ENCODE results near the gene BBOX1. TPM values are rescaled to one million over a fixed set of nuclear protein-coding genes. Genes with fewer than 3 reads are reported as not detected.

BBOX1 gene
- total and polyA plus RNA-seq, 2 of the 8 experiments (the other 6 are each of a cell fraction or from before 2014, with no cell fraction given) = not detected

GRCh38 chr11:27002431-27002830 is 38.2 kb upstream of the BBOX1 start:
- Histone ChIP-seq H4K8ac (ENCODE audit: extremely low read depth, insufficient read depth, low read length) (no peak overlapping the region), H4K5ac (ENCODE audit: insufficient read length, low read depth, low read length) (no peak overlapping the region), H2AFZ (ENCODE audit: low read length) (no peak overlapping the region), H4K91ac (replicated peaks; ENCODE audit: insufficient read length, low read length) (no peak overlapping the region), H3K9ac (replicated peaks in 1 of 4; ENCODE audit: extremely low read depth in 1 of 4, low read depth in 3 of 4, low read length in 3 of 4) (no peak overlapping the region), H3K4me2 (ENCODE audit: insufficient read depth in 1 of 2, low read depth in 2 of 2, low read length in 2 of 2) (no peak overlapping the region), H2BK20ac (ENCODE audit: low read length) (no peak overlapping the region), H3K23ac (ENCODE audit: insufficient read length) (no peak overlapping the region), H2BK120ac (replicated peaks; ENCODE audit: low read depth, low read length) (no peak overlapping the region), H3K27me3 (replicated peaks in 1 of 4; ENCODE audit: control insufficient read depth in 3 of 4, extremely low read depth in 1 of 4, insufficient read depth in 3 of 4, low read length in 3 of 4) (no peaks in the 10 kb centered on the region), H3K18ac (ENCODE audit: extremely low read depth, low read length) (no peak overlapping the region), H3K14ac (ENCODE audit: insufficient read length) (no peak overlapping the region), H4K20me1 (replicated peaks in 1 of 2; ENCODE audit: control insufficient read depth in 1 of 2, insufficient read depth in 2 of 2, low read length in 2 of 2) (no peaks in the 10 kb centered on the region), H2AK5ac (ENCODE audit: low read depth, low read length) (no peak overlapping the region), H3K4me1 (replicated peaks in 1 of 4; ENCODE audit: control insufficient read depth in 3 of 4, insufficient read depth in 4 of 4, low read length in 3 of 4) (no peaks in the 10 kb centered on the region), H3K79me2 (ENCODE audit: control insufficient read depth in 1 of 2, insufficient read depth in 2 of 2, low read length in 2 of 2) (no peaks in the 10 kb centered on the region), H2BK15ac (ENCODE audit: low read length) (no peak overlapping the region), H2BK12ac (ENCODE audit: low read depth, low read length) (no peak overlapping the region), H3K56ac (replicated peaks; ENCODE audit: insufficient read length, low read depth, low read length) (no peak overlapping the region), H3K4me3 (ENCODE audit: extremely low read depth in 1 of 4, insufficient read depth in 2 of 4, low read depth in 3 of 4, low read length in 4 of 4) (no peak overlapping the region), H2BK5ac (ENCODE audit: low read depth, low read length) (no peak overlapping the region), H3K79me1 (ENCODE audit: low read depth, low read length) (no peaks in the 10 kb centered on the region; the same call in 1 of the 2 replicates), H3K4ac (replicated peaks; ENCODE audit: insufficient read length, low read depth, low read length) (no peak overlapping the region), H3K27ac (ENCODE audit: low read depth, low read length) (no peak overlapping the region), H3K9me3 (ENCODE audit: insufficient read depth in 2 of 2, low read depth in 1 of 2, low read length in 1 of 2) (no peaks in the 10 kb centered on the region), H3K23me2 (ENCODE audit: low read depth, low read length) (no peaks in the 10 kb centered on the region), H3K36me3 (ENCODE audit: control insufficient read depth in 2 of 4, insufficient read depth in 4 of 4, low read length in 3 of 4) (no peaks in the 10 kb centered on the region)
- DNase-seq (ENCODE audit: low read depth in 1 of 2, low spot score in 2 of 2) = no peak
- ChIA-PET CTCF (ENCODE audit: partially characterized antibody) (interaction anchor here (0.6 to 3.0 kb wide), 5 partner anchors 8 to 194 kb away, joined by 3 to 11 read pairs (median 4); partner anchors contain the start of gene FIBIN), POLR2A (ENCODE audit: partially characterized antibody) (interaction anchor here (0.7 kb wide), 1 partner anchor 1118 kb away, joined by 3 read pairs; no protein-coding TSS in a partner anchor)
- FAIRE-seq = no peak
- WGBS, 2 experiments (ENCODE audit: extremely low coverage in 1 of 2, insufficient coverage in 1 of 2, insufficient read length in 1 of 2, insufficient replicate concordance in 2 of 2, low coverage in 1 of 2, low lambda C conversion rate in 2 of 2, missing lambda C conversion rate in 1 of 2) = 89% methylated on average over 3 of the region's 3 CpGs; no CpG with 5 or more reads in 1 of the 2 experiments
- no peak for TF ChIP-seq SIX5 (IDR thresholded peaks at IDR 0.05; ENCODE audit: low read depth, low read length)
- no peak for TF ChIP-seq ATF3 (IDR thresholded peaks at IDR 0.05; ENCODE audit: insufficient read depth, low read depth, low read length)
- no peak for TF ChIP-seq HDAC6 (IDR thresholded peaks at IDR 0.05; ENCODE audit: low read depth, low read length)
- TF ChIP-seq SAP30 (IDR thresholded peaks at IDR 0.05; ENCODE audit: insufficient read depth, insufficient replicate concordance, low read length) = no peak
- TF ChIP-seq NRF1 (IDR thresholded peaks at IDR 0.05; ENCODE audit: low read depth, low read length) = no peak
- TF ChIP-seq TAF1 (IDR thresholded peaks at IDR 0.05; ENCODE audit: low read depth, low read length) = no peak
- no peak for TF ChIP-seq POLR2AphosphoS5 (IDR thresholded peaks at IDR 0.05; ENCODE audit: low read depth, low read length)
- TF ChIP-seq SP1 (IDR thresholded peaks at IDR 0.05; ENCODE audit: low read depth, low read length) = no peak
- TF ChIP-seq RXRA (IDR thresholded peaks at IDR 0.05; ENCODE audit: insufficient read depth, low read depth, low read length) = no peak
- no peak for TF ChIP-seq ASH2L (IDR thresholded peaks at IDR 0.05; ENCODE audit: low read length)
- TF ChIP-seq SUZ12 (IDR thresholded peaks at IDR 0.05; ENCODE audit: low read length) = no peak
- TF ChIP-seq TAF7 (optimal IDR thresholded peaks at IDR 0.05; ENCODE audit: borderline replicate concordance, low read depth, low read length) = no peak
- no peak for TF ChIP-seq CBX5 (IDR thresholded peaks at IDR 0.05; ENCODE audit: low read depth, low read length)
- TF ChIP-seq POLR2A (IDR thresholded peaks at IDR 0.05; ENCODE audit: control extremely low read depth in 1 of 2, low read depth in 2 of 2, low read length in 2 of 2) = no peak

Data from H1 (cell line).